Rectal smooth muscle tissue (tissue), 1 donor: ENCODE measurements around the gene NDUFS2.

Experiments used
- H3K27ac ChIP-seq: one replicate; pipeline ENCODE4 v1.7.0; 2013; ENCODE audit warnings: low read depth, low read length, inconsistent platforms
- H3K27me3 ChIP-seq: one replicate; pipeline ENCODE4 v1.7.0; 2013; ENCODE audit warnings: low read length; ENCODE audit not compliant: control insufficient read depth, insufficient read depth
- H3K36me3 ChIP-seq: one replicate; pipeline ENCODE4 v1.7.0; 2013; ENCODE audit warnings: low read length; ENCODE audit not compliant: control insufficient read depth, insufficient read depth
- H3K4me1 ChIP-seq: one replicate; pipeline ENCODE4 v1.7.0; 2013; ENCODE audit warnings: low read length; ENCODE audit not compliant: control insufficient read depth, insufficient read depth
- H3K4me3 ChIP-seq: one replicate; pipeline ENCODE4 v1.7.0; 2013; ENCODE audit warnings: low read length
- H3K9ac ChIP-seq: one replicate; pipeline ENCODE4 v1.7.0; 2013; ENCODE audit warnings: low read length

The NDUFS2 gene

GRCh38 chr1:161201836-161202712, at the start of gene NDUFS2:
Gene NDUFS2 (plus strand): TSS chr1:161202367. CDS start chr1:161202386, 19 bp downstream.
- peak within 1 kb of the TSS; percentile 98 for H3K4me3 ChIP-seq
- H3K9ac ChIP-seq, result peak within 1 kb of the TSS; percentile 95
- H3K4me1 ChIP-seq, result peaks cover 41% of the 10 kb centered on the region
- no peaks in the 10 kb centered on the region for H3K27me3 ChIP-seq
- peaks cover 6% of the 10 kb centered on the region for H3K36me3 ChIP-seq
- H3K27ac ChIP-seq, result peak within 1 kb of the TSS; percentile 98

GRCh38 chr1:161153176-161153575, 49.0 kb upstream of the NDUFS2 start:
- no peaks in the 10 kb centered on the region for H3K4me1 ChIP-seq
- no peaks in the 10 kb centered on the region for H3K36me3 ChIP-seq
- no peak overlapping the region for H3K9ac ChIP-seq
- H3K27ac ChIP-seq, result peak overlapping the region; percentile 9
- H3K4me3 ChIP-seq, result peak overlapping the region; percentile 93
- H3K27me3 ChIP-seq, result no peaks in the 10 kb centered on the region

- peaks cover 2% of the 10 kb centered on the region for H3K4me1 ChIP-seq
- H3K27ac ChIP-seq, result peak within 1 kb of the TSS; percentile 94
- peak within 1 kb of the TSS; percentile 87 for H3K9ac ChIP-seq
- H3K4me3 ChIP-seq, result peak within 1 kb of the TSS; percentile 93
- no peaks in the 10 kb centered on the region for H3K36me3 ChIP-seq
- H3K27me3 ChIP-seq, result no peaks in the 10 kb centered on the region
These were observed 48.4 kb upstream of the NDUFS2 start, which contains the start of gene UFC1 for GRCh38 chr1:161153682-161154337. Gene UFC1 (plus strand): TSS chr1:161153978. CDS start chr1:161153998, 20 bp downstream.

GRCh38 chr1:161157867-161158266, 44.3 kb upstream of the NDUFS2 start:
- H3K4me1 ChIP-seq, result peaks cover 10% of the 10 kb centered on the region
- no peak overlapping the region for H3K27ac ChIP-seq

GRCh38 chr1:161158316-161159010, 43.7 kb upstream of the NDUFS2 start:
- H3K27ac ChIP-seq, result peak overlapping the region; percentile 85
- peak overlapping the region; percentile 61 for H3K9ac ChIP-seq
- H3K36me3 ChIP-seq, result peaks cover 6% of the 10 kb centered on the region
- peaks cover 10% of the 10 kb centered on the region for H3K4me1 ChIP-seq
- no peaks in the 10 kb centered on the region for H3K27me3 ChIP-seq
- peak overlapping the region; percentile 92 for H3K4me3 ChIP-seq

More at GRCh38 chr1:161157867-161158266, 44.3 kb upstream of the NDUFS2 start:
- Histone ChIP-seq H3K4me3 (no peak overlapping the region), H3K9ac (no peak overlapping the region), H3K36me3 (peaks cover 5% of the 10 kb centered on the region), H3K27me3 (no peaks in the 10 kb centered on the region)

GRCh38 chr1:161159087-161159912, 42.9 kb upstream of the NDUFS2 start, which contains the start of gene USP21:
Gene USP21 (plus strand): TSS chr1:161159500. CDS start chr1:161160641, 1,141 bp downstream.
- H3K4me1 ChIP-seq, result peaks cover 10% of the 10 kb centered on the region
- peak within 1 kb of the TSS; percentile 92 for H3K4me3 ChIP-seq
- no peaks in the 10 kb centered on the region for H3K27me3 ChIP-seq
- H3K9ac ChIP-seq, result peak within 1 kb of the TSS; percentile 85
- peak within 1 kb of the TSS; percentile 85 for H3K27ac ChIP-seq
- peaks cover 6% of the 10 kb centered on the region for H3K36me3 ChIP-seq

GRCh38 chr1:161159913-161160243, 42.3 kb upstream of the NDUFS2 start:
- Histone ChIP-seq H3K27me3 (no peaks in the 10 kb centered on the region), H3K27ac (peak overlapping the region; percentile 85), H3K4me1 (peaks cover 10% of the 10 kb centered on the region), H3K9ac (peak overlapping the region; percentile 85), H3K4me3 (peak overlapping the region; percentile 92), H3K36me3 (peaks cover 6% of the 10 kb centered on the region)

GRCh38 chr1:161160671-161161145, 41.5 kb upstream of the NDUFS2 start:
- Histone ChIP-seq H3K9ac (no peak overlapping the region), H3K4me3 (no peak overlapping the region), H3K27me3 (no peaks in the 10 kb centered on the region), H3K36me3 (peaks cover 6% of the 10 kb centered on the region), H3K27ac (no peak overlapping the region), H3K4me1 (peaks cover 10% of the 10 kb centered on the region)

- no peak overlapping the region for H3K27ac ChIP-seq
- H3K4me1 ChIP-seq, result peaks cover 10% of the 10 kb centered on the region
- no peaks in the 10 kb centered on the region for H3K27me3 ChIP-seq
- no peak overlapping the region for H3K4me3 ChIP-seq
- H3K9ac ChIP-seq, result no peak overlapping the region
- peaks cover 6% of the 10 kb centered on the region for H3K36me3 ChIP-seq
These were observed 40.5 kb upstream of the NDUFS2 start for GRCh38 chr1:161161652-161162051.

- peaks cover 13% of the 10 kb centered on the region for H3K4me1 ChIP-seq
- no peak overlapping the region for H3K4me3 ChIP-seq
- H3K9ac ChIP-seq, result no peak overlapping the region
- peaks cover 6% of the 10 kb centered on the region for H3K36me3 ChIP-seq
- no peaks in the 10 kb centered on the region for H3K27me3 ChIP-seq
- H3K27ac ChIP-seq, result no peak overlapping the region
These were observed 40.1 kb upstream of the NDUFS2 start for GRCh38 chr1:161162052-161162451.

- Histone ChIP-seq H3K9ac (no peak overlapping the region), H3K4me3 (no peak overlapping the region), H3K27me3 (no peaks in the 10 kb centered on the region), H3K4me1 (peaks cover 15% of the 10 kb centered on the region), H3K36me3 (peaks cover 6% of the 10 kb centered on the region), H3K27ac (no peak overlapping the region)
These were observed 39.4 kb upstream of the NDUFS2 start for GRCh38 chr1:161162806-161163205.
